Activated gamma-delta T cell treated with Interleukin-2 at 50 U/mL for 16 hours (primary cell): Measurements from ENCODE around the gene EXOC7.

Source experiments
- DNase-seq: peaks from one replicate; pipeline ENCODE4 v3.0.0-alpha.2; 2020

EXOC7 gene

GRCh38 chr17:76034428-76035350 is 68.9 kb downstream of the EXOC7 start:
- no peak for DNase-seq

GRCh38 chr17:76033139-76033538 is 70.4 kb downstream of the EXOC7 start:
- no peak for DNase-seq

- no peak for DNase-seq
Measured at GRCh38 chr17:76032780-76033108, 70.8 kb downstream of the EXOC7 start.

GRCh38 chr17:76032073-76032779 is 71.4 kb downstream of the EXOC7 start:
- DNase-seq = no peak
